Calu3 (cell line): ENCODE measurements around the gene LCN12. TPM values are rescaled to one million over a fixed set of nuclear protein-coding genes. Genes with fewer than 3 reads are reported as not detected.

Experiments
- Bru-seq: library from RNA; stranded (reverse); fragments of 400-500 nt; gene quantifications from one replicate; lab custom pipeline; 2021; lab: Mats Ljungman, UMichigan
- BruChase-seq, 2 experiments: library from RNA; stranded (reverse); fragments of 400-500 nt; gene quantifications; one replicate each; lab custom pipeline; 2021; lab: Mats Ljungman, UMichigan
- BruUV-seq: library from RNA; stranded (reverse); fragments of 400-500 nt; replicated peaks from 2 replicates; lab custom pipeline; 2021; lab: Mats Ljungman, UMichigan
- CTCF ChIA-PET: fragments of 300-600 bp; sonication (Branson Sonifier 250); formaldehyde crosslinking; loops from one replicate; lab custom pipeline; 2022; ENCODE audit warnings: antibody characterized with exemption; lab: Charles Lee
- DNase-seq: peaks from one replicate; pipeline ENCODE4 v3.0.0; 2022
- H3K27ac Mint-ChIP-seq: one replicate; pipeline ENCODE4 v1.8.0; 2022; ENCODE audit warnings: mixed read lengths; ENCODE audit not compliant: unreplicated experiment
- H3K27me3 Mint-ChIP-seq: one replicate; pipeline ENCODE4 v1.8.0; 2022; ENCODE audit warnings: mixed read lengths; ENCODE audit not compliant: unreplicated experiment
- H3K36me3 Mint-ChIP-seq: one replicate; pipeline ENCODE4 v1.8.0; 2022; ENCODE audit warnings: mild to moderate bottlenecking, moderate library complexity, mixed read lengths; ENCODE audit not compliant: insufficient read depth, unreplicated experiment
- H3K4me1 Mint-ChIP-seq: one replicate; pipeline ENCODE4 v1.8.0; 2022; ENCODE audit warnings: mild to moderate bottlenecking, low read depth, mixed read lengths; ENCODE audit not compliant: unreplicated experiment
- H3K4me3 Mint-ChIP-seq: one replicate; pipeline ENCODE4 v1.8.0; 2022; ENCODE audit warnings: mild to moderate bottlenecking, low read depth, moderate library complexity, mixed read lengths; ENCODE audit not compliant: unreplicated experiment
- H3K9me3 Mint-ChIP-seq: one replicate; pipeline ENCODE4 v1.8.0; 2022; ENCODE audit warnings: low read depth, mixed read lengths; ENCODE audit not compliant: unreplicated experiment
- intact Hi-C: fragments of 100-400 bp; cut with micrococcal nuclease; formaldehyde crosslinking; loops from one replicate; pipeline ENCODE4 v1.10.0; 2022; ENCODE audit not compliant: unreplicated experiment
- long read RNA-seq: library from polyadenylated mRNA; stranded (forward); transcript quantifications from one replicate; pipeline ENCODE4 v2.0.0, GENCODE V29; 2022
- total RNA-seq: library from RNA; stranded (reverse); gene quantifications from 2 replicates; pipeline ENCODE4 v1.2.3, GENCODE V29; 2022
- TF ChIP-seq, protein P1 (sequence below): fragments of 200-600 bp; IDR thresholded peaks from one replicate; pipeline ENCODE4 v1.8.0; 2022; ENCODE audit warnings: antibody characterized with exemption; ENCODE audit not compliant: unreplicated experiment

Gene LCN12, protein sequence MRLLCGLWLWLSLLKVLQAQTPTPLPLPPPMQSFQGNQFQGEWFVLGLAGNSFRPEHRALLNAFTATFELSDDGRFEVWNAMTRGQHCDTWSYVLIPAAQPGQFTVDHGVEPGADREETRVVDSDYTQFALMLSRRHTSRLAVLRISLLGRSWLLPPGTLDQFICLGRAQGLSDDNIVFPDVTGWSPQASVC
- total RNA-seq (3.8 and 3.9 TPM in 2 replicates), Bru-seq, nascent RNA (percentile 29 among the genes with signal in this experiment), BruChase-seq, experiment 1, labeled RNA remaining after a 6-hour chase (percentile 47 among the genes with signal in this experiment), BruChase-seq, experiment 2, labeled RNA remaining after a 2-hour chase (percentile 39 among the genes with signal in this experiment)
- long read RNA-seq = 0 reads

DNA sequence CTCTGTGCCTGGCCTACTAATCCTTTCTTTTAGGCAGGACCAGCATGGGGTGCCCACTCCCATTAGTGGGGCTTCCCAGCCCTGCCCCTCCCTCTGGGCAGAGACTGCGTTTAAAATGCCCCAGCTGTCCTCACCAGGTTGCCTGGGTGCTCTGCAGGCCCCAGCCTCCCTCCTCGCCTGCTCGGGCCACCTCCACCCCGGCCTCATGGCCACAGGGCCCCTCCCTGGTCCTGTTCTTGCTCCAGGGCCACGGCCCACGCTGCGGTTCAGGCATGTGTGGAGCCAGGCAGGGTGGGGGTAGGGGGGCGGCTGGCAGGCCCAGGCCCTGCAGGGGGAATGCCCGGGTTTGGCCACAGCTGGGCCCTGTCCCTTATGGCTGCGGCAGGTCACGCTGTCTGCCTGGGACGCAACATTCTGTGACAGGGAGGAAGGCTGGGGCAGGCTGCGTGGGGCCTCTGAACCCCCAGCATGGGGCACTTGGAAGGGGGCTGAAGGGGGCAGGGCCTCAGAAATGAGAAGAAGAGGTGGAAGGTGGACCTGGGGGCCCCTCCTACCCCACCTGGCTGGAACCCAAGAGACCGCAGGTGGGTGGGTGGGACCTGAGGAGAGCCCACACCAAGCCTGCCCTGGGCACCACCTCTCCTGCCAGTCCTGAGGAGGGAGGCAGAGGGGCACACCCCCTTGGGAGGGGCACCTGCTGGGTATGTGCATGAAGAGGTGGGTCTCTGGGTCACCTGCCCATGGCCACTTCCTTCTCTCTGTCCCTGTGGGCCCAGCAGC lies at the start of gene LCN12:
Gene LCN12 (plus strand): TSS at position 733 of the 780 bp plus-strand sequence. CDS start 55 bp downstream, outside the sequence.
- H3K27me3 Mint-ChIP-seq = no peaks in the 10 kb centered on the region
- H3K27ac Mint-ChIP-seq = no peak within 1 kb of the TSS
- BruUV-seq = no TSS peak
- intact Hi-C loops = no loop called here
- TF ChIP-seq, protein P1, sequence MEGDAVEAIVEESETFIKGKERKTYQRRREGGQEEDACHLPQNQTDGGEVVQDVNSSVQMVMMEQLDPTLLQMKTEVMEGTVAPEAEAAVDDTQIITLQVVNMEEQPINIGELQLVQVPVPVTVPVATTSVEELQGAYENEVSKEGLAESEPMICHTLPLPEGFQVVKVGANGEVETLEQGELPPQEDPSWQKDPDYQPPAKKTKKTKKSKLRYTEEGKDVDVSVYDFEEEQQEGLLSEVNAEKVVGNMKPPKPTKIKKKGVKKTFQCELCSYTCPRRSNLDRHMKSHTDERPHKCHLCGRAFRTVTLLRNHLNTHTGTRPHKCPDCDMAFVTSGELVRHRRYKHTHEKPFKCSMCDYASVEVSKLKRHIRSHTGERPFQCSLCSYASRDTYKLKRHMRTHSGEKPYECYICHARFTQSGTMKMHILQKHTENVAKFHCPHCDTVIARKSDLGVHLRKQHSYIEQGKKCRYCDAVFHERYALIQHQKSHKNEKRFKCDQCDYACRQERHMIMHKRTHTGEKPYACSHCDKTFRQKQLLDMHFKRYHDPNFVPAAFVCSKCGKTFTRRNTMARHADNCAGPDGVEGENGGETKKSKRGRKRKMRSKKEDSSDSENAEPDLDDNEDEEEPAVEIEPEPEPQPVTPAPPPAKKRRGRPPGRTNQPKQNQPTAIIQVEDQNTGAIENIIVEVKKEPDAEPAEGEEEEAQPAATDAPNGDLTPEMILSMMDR = no peak
- no peaks in the 10 kb centered on the region for H3K4me1 Mint-ChIP-seq
- peaks cover 19% of the 10 kb centered on the region for H3K36me3 Mint-ChIP-seq
- no peak for DNase-seq
- H3K4me3 Mint-ChIP-seq = no peak within 1 kb of the TSS
- no peaks in the 10 kb centered on the region for H3K9me3 Mint-ChIP-seq
- CTCF ChIA-PET = interaction anchor here (1.5 kb wide), 1 partner anchor 78 kb away, joined by 3 read pairs; no protein-coding TSS in a partner anchor

DNA sequence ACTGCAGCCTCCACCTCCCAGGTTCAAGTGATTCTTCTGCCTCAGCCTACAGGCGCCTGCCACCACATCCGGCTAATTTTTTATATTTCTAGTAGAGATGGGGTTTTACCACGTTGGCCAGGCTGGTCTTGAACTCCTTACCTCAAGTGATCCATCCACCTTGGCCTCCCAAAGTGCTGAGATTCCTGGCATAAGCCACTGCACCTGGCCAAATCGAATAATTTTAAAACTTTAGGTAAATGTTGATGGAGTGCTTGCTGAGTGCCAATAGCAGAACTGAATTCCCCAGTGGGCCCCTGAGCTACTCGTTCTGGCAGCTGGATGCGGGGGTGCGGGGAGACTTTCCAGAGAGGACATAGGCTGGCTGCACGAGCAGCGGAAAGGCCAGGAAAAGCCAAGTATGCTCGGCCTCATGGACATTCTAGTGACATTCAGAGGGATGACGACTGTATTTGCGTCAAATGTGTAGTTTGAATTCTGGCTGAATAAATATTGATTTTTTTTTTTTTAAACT lies 49.0 kb upstream of the LCN12 start:
- CTCF ChIA-PET = interaction anchor here (2.3 kb wide), 2 partner anchors 17 to 21 kb away, joined by 11 to 12 read pairs; partner anchors contain the start of gene TRAF2
- Mint-ChIP-seq H3K4me1 (peaks cover 21% of the 10 kb centered on the region), H3K9me3 (no peaks in the 10 kb centered on the region), H3K4me3 (no peak overlapping the region), H3K27me3 (no peaks in the 10 kb centered on the region), H3K27ac (peak overlapping the region; percentile 42), H3K36me3 (peaks cover 57% of the 10 kb centered on the region)
- TF ChIP-seq, protein P1 = no peak
- no TSS peak for BruUV-seq
- DNase-seq = no peak
- intact Hi-C loops = no loop called here

DNA sequence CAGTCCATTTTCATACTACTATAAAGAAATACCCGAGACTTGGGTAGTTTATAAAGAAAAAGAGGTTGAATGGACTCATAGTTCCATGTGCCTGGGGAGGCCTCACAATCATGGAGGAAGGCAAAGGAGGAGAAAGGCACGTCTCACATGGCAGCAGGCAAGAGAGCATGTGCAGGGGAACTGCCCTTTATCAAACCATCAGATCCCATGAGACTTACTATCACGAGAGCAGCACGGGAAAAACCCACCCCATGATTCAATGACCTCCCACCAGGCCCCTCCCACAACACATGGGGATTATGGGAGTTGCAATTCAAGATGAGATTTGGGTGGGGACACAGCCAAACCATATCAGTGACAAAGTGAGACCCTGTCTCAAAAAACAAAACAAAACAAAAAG lies 45.8 kb upstream of the LCN12 start:
- H3K27ac Mint-ChIP-seq = no peak overlapping the region
- DNase-seq = no peak
- TF ChIP-seq, protein P1 = no peak
- H3K27me3 Mint-ChIP-seq = no peaks in the 10 kb centered on the region
- H3K9me3 Mint-ChIP-seq = no peaks in the 10 kb centered on the region
- peaks cover 50% of the 10 kb centered on the region for H3K36me3 Mint-ChIP-seq
- BruUV-seq = no TSS peak
- CTCF ChIA-PET = no interaction called here
- no peak overlapping the region for H3K4me3 Mint-ChIP-seq
- H3K4me1 Mint-ChIP-seq = peaks cover 9% of the 10 kb centered on the region
- intact Hi-C loops = no loop called here
